HG03097 (cell line): ENCODE measurements around the gene MDFIC.

ENCODE experiments used
- ATAC-seq: cut with Tn5 transposase; IDR thresholded peaks from one replicate; pipeline ENCODE4 v1.9.1; 2021; ENCODE audit not compliant: unreplicated experiment, low FRiP score

MDFIC gene

GRCh38 chr7:114986190-114987180, 64.6 kb downstream of the MDFIC start:
- ATAC-seq, result no peak

GRCh38 chr7:114988026-114988425, 66.1 kb downstream of the MDFIC start:
- no peak for ATAC-seq

DNA sequence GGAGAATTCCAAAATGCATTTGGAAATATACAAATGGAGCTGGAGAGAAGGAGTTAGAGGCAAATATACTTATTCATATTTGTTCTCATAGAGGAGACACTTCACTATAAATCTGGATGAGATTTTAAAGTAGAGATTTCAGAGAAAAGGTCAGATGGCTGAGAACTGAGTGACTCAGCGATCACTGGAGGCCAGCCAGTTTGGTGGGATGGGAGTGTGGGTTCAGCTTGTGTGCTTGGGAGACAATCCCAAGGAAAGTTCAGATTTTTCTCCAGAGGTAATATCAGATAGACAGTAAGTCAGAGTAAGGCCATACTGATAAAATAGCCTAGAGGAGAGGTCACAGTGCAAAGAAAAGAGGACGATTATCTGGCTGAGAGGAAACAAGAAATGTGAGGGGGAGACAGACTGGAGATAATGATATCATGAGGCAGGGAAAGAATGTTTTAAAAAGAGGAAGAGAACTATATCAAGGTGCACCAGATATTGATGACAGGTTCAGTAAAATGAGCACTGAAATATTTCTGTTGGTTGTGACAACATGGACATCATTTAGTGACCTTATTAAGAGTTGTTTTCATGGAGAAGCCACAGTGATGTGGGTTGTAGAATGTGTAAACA, 67.0 kb downstream of the MDFIC start:
- no peak for ATAC-seq

DNA sequence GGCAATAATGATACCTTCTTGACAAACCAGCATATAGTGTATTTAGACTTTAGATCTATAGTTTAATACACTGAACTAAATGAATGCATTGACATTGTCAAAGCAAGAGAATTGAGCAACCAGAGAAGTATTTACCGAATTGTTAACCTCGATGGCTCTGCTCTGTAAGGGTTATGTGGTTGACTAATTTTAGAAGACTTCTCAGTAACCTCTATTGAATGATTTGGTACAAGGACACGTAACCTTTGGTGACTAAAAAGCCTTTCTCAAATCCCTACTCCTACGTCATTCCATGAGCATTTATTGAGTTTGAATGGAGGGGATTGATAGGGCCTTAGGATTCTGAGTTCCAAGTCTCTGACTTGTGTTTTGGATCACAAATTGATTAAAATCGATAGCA, 67.6 kb downstream of the MDFIC start:
- no peak for ATAC-seq

GRCh38 chr7:114997487-114998404, 75.9 kb downstream of the MDFIC start:
- ATAC-seq, result no peak

- ATAC-seq, result no peak
Measured at GRCh38 chr7:115004121-115004520, 82.2 kb downstream of the MDFIC start.

- no peak for ATAC-seq
Measured at GRCh38 chr7:115005251-115005650, 83.4 kb downstream of the MDFIC start.

DNA sequence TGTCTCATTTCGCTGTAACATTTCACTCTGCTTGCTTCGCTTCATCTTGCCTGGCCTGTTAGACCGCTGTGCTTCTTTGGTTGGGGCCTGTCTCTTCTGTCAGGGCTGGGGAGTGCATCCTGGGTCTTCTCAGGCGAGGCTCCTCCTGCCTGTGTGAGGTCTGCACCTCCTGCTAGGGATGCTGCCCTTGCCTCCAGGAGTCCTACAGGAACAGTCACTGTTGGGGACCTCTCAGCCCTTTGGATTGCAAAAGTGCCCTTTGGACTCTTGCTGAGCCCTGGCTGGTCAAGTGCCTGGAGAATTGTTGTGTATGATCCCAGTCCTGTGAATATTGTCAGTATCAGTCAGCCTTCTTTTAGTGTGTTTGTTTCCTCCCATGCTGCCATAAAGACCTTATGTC, 84.1 kb downstream of the MDFIC start:
- no peak for ATAC-seq

- ATAC-seq, result no peak
Measured at GRCh38 chr7:115007751-115008150, 85.9 kb downstream of the MDFIC start.

- peak; percentile 42 for ATAC-seq
Measured at GRCh38 chr7:115008465-115009114, 86.7 kb downstream of the MDFIC start.

- peak; percentile 59 for ATAC-seq
Measured at GRCh38 chr7:115009139-115009538, 87.2 kb downstream of the MDFIC start.

DNA sequence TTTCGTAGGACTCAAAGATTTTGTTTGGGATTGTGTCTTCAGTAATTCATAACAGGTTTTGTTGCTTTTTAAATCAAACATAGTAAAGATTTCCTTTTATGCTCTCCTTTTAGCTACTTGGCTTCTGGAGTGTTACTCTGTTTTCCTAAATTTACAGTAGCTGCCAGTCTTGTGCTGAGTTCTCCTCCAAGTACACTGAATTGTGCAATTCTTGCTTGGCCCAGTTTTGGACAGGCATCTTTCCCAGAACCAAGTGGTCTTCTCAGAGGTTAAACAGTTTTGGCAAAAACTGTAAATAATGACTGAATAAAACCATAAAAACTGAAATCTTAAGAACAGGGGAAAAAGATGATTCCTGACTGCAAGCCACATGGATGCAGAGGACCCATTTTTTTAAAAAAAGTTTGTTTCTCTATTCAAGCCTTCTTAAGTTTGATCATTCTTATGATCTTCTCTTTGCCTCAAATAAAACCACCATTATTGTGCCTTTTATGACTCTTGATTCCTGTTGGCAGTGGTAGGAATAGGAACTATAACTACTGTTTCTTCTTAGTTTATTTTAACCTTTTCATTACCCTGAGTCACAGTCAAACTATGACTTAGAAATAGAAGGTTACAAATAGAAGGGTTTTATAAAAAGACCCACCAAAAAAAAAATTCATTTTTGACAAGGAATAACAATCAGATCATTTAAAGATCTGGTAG, 88.0 kb downstream of the MDFIC start:
- no peak for ATAC-seq

GRCh38 chr7:115010441-115010820, 88.5 kb downstream of the MDFIC start:
- ATAC-seq, result no peak

DNA sequence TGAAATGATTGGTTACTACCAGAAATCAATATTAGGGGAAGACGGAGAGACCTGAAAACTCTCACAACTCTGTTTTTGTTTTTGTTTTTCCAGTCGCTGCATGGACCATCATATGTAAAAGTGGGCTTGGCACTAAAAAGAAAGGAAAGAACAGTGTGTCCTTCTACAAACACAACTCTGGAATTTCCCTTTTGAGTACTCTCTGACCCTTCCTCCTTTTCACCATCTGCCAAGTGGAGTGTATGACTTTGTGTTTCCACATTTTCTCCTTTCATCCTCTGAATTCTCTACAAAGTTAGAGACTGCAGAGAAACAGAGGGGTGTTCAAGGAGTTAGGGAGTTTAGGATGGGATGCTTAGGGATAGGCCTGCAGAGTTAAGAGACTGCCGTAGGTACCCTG, 92.0 kb downstream of the MDFIC start:
- no peak for ATAC-seq

DNA sequence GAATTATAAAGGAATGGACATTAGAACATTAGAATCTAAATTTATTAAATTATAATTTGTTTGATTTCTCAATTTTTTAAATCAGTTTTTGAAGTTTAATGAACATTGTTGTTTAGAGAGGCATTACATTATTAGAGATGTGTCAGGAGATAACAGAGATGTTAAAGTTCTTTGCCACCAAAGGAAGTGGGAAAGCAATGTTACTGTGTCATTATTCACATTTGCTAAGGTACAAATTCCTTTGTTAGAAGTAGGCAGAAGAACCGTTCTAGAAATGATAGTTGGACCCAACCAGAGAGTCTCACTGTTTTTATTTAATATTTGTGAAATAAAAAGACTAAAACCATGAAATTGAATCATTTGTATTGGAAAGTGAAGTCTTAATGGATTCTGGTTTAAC, 92.9 kb downstream of the MDFIC start:
- ATAC-seq, result no peak

DNA sequence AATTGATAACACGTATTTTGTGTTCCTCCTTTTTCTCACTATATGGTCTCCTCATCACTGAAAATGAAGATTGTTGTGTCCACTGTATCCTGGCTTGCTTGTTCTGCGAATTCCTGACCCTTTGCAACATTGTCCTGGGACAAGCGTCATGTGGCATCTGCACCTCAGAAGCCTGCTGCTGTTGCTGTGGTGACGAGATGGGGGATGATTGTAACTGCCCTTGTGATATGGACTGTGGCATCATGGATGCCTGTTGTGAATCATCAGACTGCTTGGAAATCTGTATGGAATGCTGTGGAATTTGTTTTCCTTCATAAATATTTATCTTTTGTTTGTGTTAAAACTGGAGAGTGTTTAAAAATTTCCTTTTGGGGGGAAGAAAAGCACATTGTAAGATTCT, 93.7 kb downstream of the MDFIC start:
- no peak for ATAC-seq

DNA sequence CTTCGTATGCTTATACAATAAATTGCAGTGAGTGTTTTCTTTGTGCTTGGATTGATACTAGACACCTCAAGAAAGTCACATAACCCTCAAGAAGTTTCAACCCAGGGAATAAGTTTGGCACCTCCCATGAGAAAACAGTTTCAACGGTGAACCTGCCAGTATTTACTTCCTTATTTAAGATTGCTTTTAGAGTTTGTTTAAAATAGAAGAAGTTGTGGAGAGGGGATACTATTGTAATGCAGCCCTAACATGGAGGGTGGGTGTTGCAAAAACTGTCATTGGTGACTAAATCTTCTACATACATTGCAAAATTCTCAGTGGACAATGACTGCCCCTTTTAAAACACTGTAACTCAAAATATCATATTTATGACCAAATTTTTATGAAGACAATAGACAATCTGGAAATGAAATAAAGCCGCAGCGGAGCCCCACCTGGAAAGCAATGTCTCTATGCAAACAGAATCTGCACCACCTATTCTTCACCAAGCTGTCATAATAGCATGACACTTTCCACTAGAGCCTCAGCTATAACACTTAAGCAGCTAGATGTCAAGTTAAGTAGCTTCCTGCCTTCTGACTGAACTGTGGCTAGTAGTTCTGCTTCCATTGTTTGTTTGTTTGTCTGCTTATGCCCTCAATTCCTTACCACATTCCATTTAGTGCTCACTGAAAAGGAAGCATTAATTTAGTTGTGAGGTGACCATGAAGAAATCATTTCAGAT, 98.2 kb downstream of the MDFIC start:
- no peak for ATAC-seq

DNA sequence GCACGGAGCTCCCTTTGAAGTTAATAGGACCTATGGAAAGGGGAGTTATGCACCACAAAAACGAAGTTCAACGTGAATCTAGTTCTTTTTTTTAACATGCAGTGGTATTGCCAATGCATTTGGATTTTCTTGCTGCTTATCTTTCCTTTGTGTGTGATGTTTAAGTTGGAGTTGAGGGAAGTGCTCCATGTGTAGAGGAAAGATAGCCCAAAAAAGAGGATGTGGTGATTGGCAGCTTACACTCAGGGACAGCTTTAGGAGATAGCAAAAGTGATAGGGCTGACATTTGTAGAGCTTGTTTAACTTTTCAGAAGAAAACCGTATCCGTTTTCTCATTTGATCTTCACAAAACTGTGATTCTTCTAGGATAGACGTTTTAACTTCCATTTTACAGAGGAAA, 101.3 kb downstream of the MDFIC start:
- ATAC-seq, result no peak

- ATAC-seq, result no peak
Measured at GRCh38 chr7:115024276-115024675, 102.4 kb downstream of the MDFIC start.
